ENCODE results near the gene HYOU1. TPM values are rescaled to one million over a fixed set of nuclear protein-coding genes. Genes with fewer than 3 reads are reported as not detected.

Gene HYOU1
- total RNA-seq, 1 experiment from 2014 or later = 228 TPM

GRCh38 chr11:119100994-119101758 is 44.2 kb upstream of the HYOU1 start:
- no peak overlapping the region for H2BK5ac ChIP-seq (ENCODE audit: insufficient read length, low read length)
- H3K14ac ChIP-seq (ENCODE audit: insufficient read depth, low read length) = peak overlapping the region; percentile 75; the same call in 1 of the 2 replicates

More at GRCh38 chr11:119100994-119101758, 44.2 kb upstream of the HYOU1 start:
- Histone ChIP-seq H4K5ac (ENCODE audit: insufficient read length, low read depth, low read length) (no peak overlapping the region), H3K23ac (ENCODE audit: insufficient read length, low read depth, low read length) (no peak overlapping the region), H3K27me3 (ENCODE audit: insufficient read depth, low read length) (no peaks in the 10 kb centered on the region), H2BK15ac (ENCODE audit: low read depth, low read length) (no peak overlapping the region), H2BK20ac (ENCODE audit: low read depth, low read length, poor library complexity, severe bottlenecking) (no peak overlapping the region), H2AK5ac (ENCODE audit: insufficient read length, low read length) (no peak overlapping the region), H2BK12ac (ENCODE audit: insufficient read length, low read depth, low read length) (no peak overlapping the region), H3K4ac (ENCODE audit: low read depth, low read length) (no peak overlapping the region), H3K9me3 (ENCODE audit: control insufficient read depth, low read depth, low read length) (no peaks in the 10 kb centered on the region), H3K4me1 (ENCODE audit: insufficient read depth, low read length) (no peaks in the 10 kb centered on the region), H3K18ac (ENCODE audit: insufficient read length, low read depth, low read length) (peak overlapping the region; percentile 54), H4K91ac (ENCODE audit: insufficient read length, low read depth, low read length) (no peak overlapping the region), H2AFZ (ENCODE audit: low read length) (no peak overlapping the region), H3K9ac (ENCODE audit: extremely low read depth, insufficient read length, low read length) (peak overlapping the region; percentile 65), H3K4me2 (ENCODE audit: insufficient read depth, insufficient read length, low read length) (peak overlapping the region; percentile 91), H2BK120ac (ENCODE audit: low read depth, low read length, poor library complexity, severe bottlenecking) (no peak overlapping the region), H3K23me2 (ENCODE audit: insufficient read length, low read depth, low read length, poor library complexity, severe bottlenecking) (peaks cover 16% of the 10 kb centered on the region), H3K56ac (ENCODE audit: insufficient read length, low read depth, low read length) (no peak overlapping the region), H4K8ac (replicated peaks; ENCODE audit: insufficient read length, low read depth, low read length) (no peak overlapping the region), H3K79me2 (ENCODE audit: insufficient read depth, low read length) (no peaks in the 10 kb centered on the region; the same call in 1 of the 2 replicates), H3T11ph (ENCODE audit: low read length) (no peak overlapping the region), H4K20me1 (ENCODE audit: control insufficient read depth, insufficient read depth, insufficient read length) (no peaks in the 10 kb centered on the region), H3K79me1 (ENCODE audit: insufficient read depth, low read depth, low read length, poor library complexity, severe bottlenecking) (no peaks in the 10 kb centered on the region), H3K27ac (ENCODE audit: insufficient read length, low read depth, low read length) (no peak overlapping the region)
- WGBS (ENCODE audit: extremely low coverage, insufficient read length, low lambda C conversion rate) = no CpG with 5 or more reads among the region's 29 CpGs
- peaks cover 25 to 26% of the 10 kb centered on the region in 2 experiments for H3K4me1 Mint-ChIP-seq
- peaks cover 3% of the 10 kb centered on the region; the same call in 1 of the 2 replicates for H3K27me3 Mint-ChIP-seq (ENCODE audit: low read depth)
- peaks cover 21 to 31% (median 28%) of the 10 kb centered on the region in 3 experiments; a peak in 6 of 7 replicates for H3K36me3 Mint-ChIP-seq (ENCODE audit: insufficient read depth in 1 of 3, low read depth in 3 of 3)
- H3K27ac Mint-ChIP-seq = peak overlapping the region; percentile 99 to 100 (median 100)
- peak; percentile 32; the same call in 1 of the 3 replicates for TF ChIP-seq CTCF (conservative IDR thresholded peaks at IDR 0.05)
- no peaks in the 10 kb centered on the region; a peak in 1 of 5 replicates for H3K9me3 Mint-ChIP-seq
- H3K4me3 Mint-ChIP-seq = peak overlapping the region; percentile 85 to 91
- peak; percentile 79 for DNase-seq

Data from H9 (cell line).